HG02840 (cell line): Measurements from ENCODE around the gene MCM3.
A peak's percentile ranks its signal among the peaks of the same experiment; 100 is the strongest.

Experiments used
- ATAC-seq: cut with Tn5 transposase; IDR thresholded peaks from one replicate; pipeline ENCODE4 v1.9.1; 2021; ENCODE audit warnings: mild to moderate bottlenecking, moderate library complexity, moderate number of reproducible peaks; ENCODE audit not compliant: unreplicated experiment, low FRiP score

Gene MCM3

DNA sequence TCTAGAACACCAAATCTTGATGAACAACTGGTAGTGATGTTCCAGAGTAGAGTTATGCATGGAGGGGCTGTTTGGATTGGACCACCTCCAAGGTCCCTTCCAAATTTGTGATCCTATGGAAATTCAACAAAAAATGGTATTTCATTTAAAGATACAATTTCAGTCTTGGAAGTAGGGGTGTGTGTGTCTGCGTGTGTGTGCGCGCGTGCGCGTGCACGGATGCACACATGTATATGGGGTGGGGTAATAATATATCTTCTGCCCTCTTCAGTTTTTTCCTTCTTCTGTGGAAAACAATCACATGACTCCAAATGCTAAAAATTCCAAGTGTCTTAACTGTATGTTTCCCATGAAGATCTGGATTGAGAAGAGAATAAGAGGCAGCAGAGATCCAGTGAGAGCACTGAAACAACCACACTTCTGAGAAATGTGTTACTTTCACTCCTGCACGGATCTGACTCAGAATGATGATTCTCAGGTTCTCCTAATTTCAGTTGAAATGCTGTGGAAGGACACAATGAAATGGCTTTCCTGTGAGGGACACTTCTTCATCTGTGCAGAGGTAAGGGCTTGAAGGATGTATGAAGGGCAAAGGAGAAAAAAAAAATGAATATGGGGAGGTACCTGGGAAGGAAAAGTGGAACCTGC is 29.7 kb downstream of the MCM3 start:
- ATAC-seq = no peak

GRCh38 chr6:52253494-52253893 is 31.0 kb downstream of the MCM3 start:
- ATAC-seq = no peak

GRCh38 chr6:52251113-52251512 is 33.4 kb downstream of the MCM3 start:
- ATAC-seq = no peak

GRCh38 chr6:52249078-52249477 is 35.5 kb downstream of the MCM3 start:
- ATAC-seq = no peak

GRCh38 chr6:52245425-52245824 is 39.1 kb downstream of the MCM3 start:
- ATAC-seq = no peak

- ATAC-seq = no peak
Observed at GRCh38 chr6:52244400-52244799, 40.1 kb downstream of the MCM3 start, which contains the start of gene IL17F. Gene IL17F, minus strand, starts transcription at chr6:52244500. Its CDS starts 71 bp downstream, at chr6:52244429.

DNA sequence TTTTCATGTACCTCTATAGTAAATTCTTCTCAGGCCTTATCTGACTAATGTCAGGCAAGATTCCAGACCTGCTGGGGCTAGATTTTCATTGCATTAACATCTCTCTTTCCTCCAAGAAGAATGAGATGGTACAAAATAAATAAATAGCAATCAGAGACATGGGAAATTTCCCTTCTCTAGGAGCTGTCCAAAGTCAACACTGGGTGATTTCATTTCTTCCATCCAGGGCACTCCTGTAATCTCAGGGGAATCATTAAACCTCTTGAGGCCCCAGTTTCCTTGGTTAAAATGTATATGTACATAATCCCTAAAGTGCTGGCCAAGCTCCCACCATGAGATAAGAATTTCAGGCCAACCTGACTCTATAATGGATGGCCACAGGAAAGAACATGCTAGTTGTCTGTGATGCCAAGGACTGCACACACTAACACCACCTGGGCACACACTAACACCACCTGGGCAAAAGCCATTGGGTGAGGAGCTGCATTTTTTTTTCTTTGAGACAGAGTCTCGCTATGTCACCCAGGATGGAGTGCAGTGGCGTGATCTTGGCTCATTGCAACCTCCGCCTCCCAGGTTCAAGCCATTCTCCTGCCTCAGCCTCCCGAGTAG is 41.2 kb downstream of the MCM3 start:
- no peak for ATAC-seq

GRCh38 chr6:52241819-52242218 is 42.7 kb downstream of the MCM3 start:
- no peak for ATAC-seq

DNA sequence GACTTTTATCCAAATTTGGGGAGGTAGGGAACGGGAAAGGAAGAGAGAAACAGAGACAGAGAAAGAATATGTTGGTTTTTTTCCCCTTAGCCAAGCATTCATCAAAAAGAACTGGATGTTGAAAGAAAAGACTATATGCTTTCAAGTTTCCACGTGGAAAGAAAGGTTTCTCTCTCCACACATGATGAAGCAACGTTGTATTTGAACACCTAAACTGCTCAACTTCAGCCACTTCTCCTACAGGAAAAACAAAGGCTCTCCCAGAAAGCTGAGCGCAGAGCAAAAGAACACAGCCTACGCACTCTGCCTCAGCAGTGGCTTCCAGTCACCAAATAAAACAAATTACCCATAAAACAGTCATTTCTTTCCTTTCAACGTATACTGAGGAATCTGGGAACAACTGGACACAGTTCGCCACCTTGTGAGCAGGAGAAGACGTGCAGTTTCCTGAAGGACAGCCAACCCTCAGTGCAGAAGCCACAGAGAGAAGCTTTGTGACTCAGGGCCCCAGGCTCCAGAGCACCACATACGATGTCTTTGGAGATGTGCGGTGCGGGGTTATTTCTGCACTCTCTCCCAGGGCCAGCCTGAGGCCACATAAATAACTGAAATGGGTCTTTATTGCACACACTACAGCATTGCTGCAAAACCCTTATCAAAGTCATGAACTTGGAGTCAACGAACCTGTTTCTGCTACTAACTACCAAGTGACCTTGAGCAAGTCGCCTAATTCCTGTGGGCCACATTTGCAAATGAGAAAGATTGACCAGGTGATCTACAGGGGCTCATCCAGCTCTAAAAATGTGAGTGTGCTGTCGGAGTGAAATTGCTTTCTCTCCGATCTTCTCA is 50.3 kb downstream of the MCM3 start:
- peak; percentile 62 for ATAC-seq

GRCh38 chr6:52233005-52233404 is 51.5 kb downstream of the MCM3 start:
- ATAC-seq = no peak

DNA sequence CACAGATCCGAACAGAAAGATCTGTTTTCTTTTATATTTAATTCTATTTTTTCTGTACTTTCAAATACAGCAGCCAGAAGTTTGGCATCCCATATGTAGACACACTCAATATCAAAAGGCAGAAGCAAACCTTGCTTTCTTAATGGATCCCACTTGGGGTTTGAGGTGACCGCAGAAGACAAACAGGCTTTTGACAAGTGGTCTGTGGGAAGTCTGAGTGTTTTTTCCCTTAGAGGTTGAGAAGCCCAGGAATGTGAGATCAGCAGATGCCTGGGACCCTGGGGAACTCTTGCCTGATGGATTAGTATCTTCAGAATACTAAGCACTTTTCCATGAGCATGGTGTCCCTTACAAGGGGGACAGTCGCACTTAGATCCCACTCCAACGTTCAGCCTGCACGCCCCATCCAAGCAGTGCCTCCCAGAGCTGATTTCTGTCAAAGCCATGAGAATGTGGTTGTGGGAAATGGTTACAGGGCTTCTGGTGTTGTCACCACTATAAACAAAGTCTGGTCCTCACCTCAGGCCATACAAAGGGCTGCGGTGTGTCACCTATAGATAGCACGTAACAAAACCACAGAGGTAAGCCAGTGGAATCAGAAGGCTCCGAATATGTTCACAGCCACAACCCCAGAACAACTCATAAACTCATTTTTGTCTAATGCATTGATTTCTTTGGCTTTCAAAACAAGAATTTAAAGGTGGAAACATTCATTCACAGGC is 53.0 kb downstream of the MCM3 start:
- no peak for ATAC-seq

DNA sequence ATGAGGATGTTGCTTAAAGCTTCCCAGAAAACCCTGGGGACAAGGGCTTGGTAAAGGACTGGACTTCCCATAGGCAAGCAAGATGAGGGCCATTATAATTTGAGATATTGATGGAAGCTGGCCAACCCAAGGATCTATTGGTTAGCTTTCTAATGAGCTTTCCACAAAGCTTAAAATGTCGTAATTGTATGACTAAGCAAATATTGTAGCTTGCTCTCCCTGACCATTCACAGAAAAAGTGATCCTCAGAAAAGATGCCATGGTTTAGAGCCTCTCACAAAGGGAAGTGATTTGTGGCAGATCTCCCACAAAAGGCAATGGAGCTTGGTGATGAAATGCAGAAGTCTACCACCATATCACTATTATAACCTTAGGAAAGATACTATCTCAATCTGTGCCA is 53.9 kb downstream of the MCM3 start:
- ATAC-seq = no peak

GRCh38 chr6:52227495-52227894 is 57.0 kb downstream of the MCM3 start:
- peak; percentile 100 for ATAC-seq

DNA sequence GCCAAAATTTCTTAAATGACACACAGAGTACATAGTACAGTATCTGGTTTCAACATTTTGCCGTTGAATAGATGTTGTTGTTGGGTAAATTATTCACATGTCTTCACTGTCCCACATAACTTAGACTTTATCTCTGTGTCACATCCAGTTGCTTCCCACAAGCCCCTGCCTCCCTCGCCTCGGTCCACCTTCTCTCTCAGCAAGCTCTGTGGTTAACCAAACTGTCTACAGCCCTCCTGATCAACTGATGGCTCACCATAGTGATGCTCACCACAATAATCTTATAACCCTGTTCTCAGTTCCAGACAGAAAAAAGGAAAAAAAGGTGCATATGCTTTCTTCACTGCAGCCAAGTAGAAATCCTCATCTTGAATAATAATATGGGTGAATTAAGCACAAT is 63.2 kb downstream of the MCM3 start:
- no peak for ATAC-seq

DNA sequence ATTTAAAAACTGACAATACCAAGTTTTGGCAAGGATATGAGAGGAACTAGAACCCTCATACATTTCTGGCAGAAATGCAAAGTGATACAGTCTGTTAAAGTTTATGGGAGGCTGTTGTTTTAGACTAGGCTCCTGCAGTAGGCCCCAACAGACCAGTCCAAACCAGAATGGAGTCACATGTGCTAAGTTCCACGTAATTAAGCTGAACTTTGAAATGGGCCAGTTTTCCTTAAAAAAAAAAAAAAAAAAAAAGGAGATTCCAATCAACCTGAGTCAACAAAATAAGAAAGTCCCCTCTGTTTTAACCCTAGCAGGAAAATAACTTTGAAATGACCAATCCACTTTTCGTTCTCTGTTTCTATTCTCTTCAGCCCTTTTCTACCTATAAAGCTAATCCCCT is 66.8 kb downstream of the MCM3 start:
- ATAC-seq = no peak

DNA sequence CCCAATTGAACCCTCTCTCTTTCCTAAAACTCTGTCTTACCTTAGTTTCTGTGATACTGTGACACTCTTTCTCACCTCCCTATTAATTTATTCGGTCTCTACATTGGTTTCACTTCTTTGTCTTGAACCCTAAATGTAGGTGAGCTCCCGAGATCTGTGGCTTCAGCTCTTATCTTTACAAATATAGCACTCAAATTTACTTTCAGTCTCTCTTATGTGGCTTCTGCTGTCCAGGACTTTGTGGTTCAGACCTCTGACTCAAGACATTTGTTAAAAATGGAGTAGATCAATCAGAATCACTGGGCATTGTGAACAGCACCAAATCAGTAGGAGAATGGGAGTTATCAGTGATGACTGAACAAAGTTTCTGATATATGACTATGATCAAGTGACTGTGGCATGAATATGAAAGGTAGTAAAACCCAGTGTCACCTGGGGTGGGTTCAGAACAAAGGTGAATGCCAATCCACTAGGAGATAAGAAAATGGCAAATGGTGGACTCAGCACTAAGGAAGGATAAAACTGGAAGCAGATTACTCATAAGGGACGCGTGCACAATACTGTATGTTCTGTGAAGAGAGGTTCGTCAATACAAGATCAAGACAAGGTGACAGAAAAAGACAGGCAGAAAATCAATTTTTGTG is 67.5 kb downstream of the MCM3 start:
- no peak for ATAC-seq

DNA sequence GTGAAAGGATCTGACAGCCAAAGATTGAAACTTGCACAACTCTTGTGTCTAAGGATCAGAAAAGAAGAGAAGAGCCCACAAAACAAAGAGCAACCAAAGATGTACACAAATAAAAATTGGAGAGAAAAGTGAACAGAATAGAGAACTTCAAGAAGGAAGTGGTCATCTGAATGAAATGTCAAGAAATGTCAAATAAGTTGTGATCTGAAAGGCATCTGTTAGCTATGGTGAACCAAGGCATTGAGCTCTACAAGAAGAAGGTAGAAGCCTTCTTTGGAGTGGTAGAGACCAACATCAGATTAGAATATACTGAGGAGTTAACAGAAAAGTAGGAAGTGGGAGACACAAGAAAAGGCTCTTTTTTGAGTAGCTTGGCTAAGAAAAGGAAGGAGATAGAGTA is 68.8 kb downstream of the MCM3 start:
- no peak for ATAC-seq
